CD4-positive, alpha-beta T cell treated with Interleukin-1 beta for 1 hour (primary cell): ENCODE results near the gene CCDC152.
"Not testable (repeated sequence)": the region's sequence is repeated elsewhere in the genome, so short reads cannot be mapped to it uniquely, and the experiment has no call there.

Source experiments
- DNase-seq, 2 donors: peaks; one replicate each; pipeline ENCODE4 v3.0.0-alpha.2; 2020 to 2022

Gene CCDC152

DNA sequence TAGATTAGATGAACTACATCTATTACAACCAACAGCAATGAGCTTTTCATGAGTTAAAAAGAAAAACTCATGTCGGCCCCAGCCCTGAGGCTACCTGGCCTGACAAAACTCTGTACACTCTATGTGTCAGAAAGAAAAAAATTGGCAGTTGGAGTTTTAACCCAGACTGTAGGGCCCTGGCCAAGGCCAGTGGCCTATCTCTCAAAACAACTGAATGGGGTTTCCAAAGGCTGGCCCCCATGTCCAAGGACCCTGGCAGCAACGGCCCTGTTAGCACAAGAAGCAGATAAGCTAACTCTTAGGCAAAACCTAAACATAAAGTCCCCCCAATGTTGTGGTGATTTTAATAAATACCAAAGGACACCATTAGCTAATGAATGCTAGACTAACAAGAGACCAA is 59.9 kb downstream of the CCDC152 start:
- DNase-seq, result not testable (repeated sequence)

DNA sequence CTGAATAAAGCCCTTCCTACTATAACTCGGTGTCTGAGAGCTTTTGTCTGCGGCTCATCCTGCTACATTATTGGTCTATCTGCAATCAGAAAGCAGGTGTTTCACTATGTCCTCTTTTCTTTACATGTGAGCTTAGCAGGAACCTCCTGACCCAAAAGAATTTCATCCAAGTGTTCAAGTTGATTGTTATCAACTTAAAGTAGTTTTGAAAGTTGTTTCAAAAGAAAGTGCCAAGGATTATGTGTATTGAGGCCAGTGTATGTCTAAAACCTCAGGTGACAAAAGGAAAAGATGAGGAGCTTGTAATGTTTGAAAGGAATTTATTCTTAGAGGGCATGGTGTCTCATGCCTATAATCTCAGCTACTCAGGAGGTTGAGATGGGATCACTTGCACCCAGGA is 63.1 kb downstream of the CCDC152 start:
- DNase-seq, result no peak

DNA sequence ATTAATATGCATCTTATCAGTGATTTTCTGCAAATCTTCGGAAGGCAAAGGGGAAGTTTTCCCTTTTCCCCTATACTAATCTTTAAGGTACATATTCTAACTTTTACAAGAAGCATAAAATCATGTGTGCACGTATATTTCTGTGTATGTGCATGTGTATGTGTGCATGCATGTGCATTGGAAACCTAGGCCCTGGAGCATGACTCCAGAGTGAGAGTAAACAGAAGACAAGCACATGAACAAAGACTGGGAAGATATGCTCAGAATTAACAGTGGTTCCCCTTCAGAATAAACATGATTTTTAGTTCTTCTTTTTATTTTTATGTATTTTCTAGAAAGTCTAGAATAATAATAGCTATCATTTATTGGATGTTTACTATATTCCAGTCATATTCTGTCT is 65.9 kb downstream of the CCDC152 start:
- no peak for DNase-seq

DNA sequence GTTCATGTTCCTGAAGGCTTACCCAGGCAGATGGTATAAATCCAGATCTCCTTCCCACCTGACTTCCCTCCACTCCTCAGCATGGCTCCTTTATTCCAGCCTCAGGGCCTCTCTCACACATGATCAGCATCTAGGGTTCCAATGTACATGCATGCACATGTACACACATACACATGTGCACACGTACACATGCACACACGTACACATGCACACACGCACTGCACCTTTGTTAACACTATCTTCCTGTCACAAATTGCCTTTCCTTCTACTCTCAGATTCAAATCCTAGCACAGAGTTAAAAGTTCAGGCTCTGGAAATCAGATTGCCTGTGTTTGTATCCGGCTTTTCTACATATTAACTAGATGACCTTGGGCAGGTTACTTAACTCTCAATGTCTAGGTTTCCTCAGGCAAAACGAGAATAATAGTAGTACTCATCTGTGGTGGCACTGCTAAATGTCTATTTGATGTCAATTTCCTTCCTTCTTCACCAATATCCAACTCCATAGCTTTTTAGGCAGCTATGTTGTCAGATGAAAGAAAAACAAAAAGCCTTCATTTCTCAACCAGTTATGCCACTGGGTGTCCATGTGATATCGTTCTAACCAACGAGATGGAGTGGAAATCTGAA is 67.8 kb downstream of the CCDC152 start:
- DNase-seq, result no peak

DNA sequence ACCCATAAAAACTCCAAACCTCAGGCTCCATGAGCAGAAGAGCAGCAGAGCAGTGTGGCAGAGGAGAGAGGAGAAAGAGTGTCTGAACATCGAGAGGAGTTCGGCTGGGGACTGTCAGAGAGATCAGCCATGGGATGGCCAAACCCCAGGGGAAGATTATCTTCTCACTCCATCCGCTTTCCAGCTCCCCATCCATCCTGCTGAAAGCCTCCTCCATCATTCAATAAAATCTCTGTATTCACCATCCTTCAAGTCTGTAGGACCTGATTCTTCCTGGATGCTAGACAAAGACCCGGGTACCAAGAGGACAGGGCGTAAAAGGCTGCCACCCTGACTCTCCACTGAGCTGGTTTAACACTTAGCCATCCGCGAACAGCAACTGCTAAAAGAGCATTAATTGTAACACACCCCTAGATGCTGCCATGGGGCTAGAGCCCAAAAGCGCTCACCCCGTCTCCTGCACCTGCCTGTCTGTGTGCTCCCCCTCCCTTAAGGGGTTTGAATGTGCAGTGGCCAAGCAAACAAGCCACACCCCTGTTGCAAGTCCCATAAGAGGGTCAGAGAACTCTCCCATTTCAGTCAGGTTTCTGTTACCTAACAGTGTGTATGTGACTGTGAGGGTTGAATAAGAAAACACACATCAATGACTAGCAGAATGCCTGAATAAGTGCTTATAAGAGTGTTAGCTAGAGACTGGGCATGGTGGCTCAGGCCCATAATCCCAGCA is 69.0 kb downstream of the CCDC152 start:
- DNase-seq, result no peak

DNA sequence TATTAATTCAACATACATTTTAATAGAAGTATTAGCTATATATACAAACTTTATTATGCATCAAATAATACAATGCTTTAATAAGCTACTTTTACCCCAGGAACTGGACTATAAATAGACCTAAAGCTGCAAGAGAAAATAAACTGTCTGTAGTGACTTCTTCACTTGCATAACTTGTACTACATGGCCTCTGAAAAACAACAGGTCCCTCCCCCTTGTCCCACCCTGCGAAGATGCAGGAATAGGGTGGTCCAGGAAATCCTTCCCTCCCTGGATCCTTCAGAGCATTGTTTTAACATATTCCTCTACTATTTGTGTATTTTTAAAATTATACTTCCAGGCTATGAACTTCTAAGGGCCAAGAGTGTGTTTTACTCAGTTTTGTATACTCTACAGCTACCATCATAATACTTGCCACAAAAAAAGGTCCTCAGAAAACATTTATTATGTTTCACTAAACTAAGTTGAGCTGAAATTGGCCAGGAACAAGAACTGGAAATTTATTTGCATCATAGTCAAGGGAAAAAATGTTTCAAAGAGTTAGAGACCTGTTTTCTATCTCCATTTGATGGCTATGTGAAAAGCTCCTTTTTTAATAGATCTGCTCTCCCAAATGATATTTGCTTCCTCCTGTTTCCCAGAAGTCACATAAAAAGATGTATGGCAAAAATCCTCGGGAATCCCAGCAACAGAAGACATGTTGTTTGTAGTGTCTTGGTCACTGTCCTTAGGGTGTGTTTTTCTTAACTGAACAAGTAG is 70.3 kb downstream of the CCDC152 start:
- DNase-seq, result no peak

DNA sequence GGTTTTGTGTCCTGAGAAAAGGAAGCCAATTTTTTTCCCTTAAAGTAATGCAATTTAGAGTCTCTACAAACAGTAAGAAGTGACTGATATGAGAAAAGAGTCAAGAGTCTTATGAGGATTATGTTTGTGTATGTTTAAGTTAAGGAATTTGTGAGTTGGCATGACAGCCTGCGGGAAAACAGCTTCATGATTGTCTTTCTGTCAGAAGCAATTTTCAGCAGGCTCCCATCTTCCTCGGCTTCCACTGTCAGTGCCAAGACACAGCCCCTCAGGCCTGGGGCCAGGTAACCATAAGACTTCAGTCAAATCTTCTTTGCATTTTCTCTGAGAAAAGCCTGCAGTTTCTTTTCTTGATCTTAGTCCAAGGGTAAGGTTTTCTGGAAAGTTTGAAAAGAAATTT is 72.1 kb downstream of the CCDC152 start:
- DNase-seq, result no peak

DNA sequence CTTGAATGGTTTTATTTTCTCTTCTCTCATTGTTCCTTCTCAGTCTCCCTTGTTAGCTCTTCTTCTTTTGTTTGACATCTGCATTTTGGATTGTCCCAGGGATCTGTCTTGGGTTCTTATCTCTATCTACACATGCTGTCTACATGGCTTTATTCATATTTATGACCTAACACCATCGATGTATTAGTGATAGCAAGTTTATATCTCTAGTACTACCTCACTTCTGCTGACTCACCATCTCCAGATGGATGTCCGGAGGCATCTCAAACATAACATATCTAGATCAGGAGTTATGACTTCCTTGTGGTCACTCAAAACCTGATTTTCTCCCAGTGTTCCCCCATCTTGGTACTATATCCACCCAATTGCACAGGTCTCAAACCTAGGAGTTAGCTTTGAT is 74.3 kb downstream of the CCDC152 start:
- DNase-seq, result no peak

DNA sequence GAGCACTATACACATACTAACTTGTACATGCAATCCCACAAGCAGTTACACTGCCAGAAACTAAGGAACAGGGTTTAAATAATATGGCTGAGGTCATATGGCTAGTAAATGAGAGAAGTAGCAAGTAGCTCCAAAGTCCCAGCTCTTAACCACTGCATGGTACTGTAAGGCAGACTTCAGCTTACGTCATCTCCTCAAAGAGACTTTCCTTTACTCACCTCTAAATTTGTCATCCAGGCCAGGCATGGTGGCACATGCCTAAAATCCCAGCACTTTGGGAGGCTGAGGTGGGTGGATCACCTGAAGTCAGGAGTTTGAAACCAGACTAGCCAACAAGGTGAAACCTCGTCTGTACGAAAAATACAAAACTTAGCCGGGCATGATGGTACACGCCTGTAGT is 75.4 kb downstream of the CCDC152 start:
- no peak for DNase-seq

DNA sequence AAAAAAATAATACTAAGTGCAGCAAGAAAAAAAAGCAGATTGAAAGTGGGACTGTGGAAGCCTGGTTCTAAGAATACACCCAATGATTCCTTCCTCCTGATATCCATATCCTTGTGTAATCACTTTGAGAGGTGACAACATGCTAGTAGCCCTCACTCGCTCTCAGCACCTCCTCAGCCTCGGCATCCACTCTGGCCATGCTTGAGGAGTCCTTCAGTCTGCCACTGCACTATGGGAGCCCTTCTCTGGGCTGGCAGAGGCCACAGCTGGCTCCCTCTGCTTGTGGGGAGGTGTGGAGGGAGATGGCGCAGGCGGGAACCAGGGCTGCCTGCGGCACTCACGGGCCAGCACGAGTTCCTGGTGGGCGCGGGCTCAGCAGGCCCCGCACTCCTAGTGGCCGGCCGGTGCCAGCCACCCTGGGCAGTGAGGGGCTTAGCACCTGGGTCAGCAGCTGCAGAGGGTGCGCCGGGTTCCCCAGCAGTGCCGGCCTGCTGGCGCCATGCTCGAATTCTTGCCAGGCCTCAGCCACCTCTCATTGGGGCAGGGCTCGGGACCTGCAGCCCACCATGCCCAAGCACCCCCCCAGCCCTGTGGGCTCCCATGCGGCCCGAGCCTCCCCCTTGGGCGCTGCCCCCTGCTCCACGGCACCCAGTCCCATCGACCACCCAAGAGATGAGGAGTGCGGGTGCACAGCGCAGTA is 79.6 kb downstream of the CCDC152 start:
- no peak for DNase-seq

DNA sequence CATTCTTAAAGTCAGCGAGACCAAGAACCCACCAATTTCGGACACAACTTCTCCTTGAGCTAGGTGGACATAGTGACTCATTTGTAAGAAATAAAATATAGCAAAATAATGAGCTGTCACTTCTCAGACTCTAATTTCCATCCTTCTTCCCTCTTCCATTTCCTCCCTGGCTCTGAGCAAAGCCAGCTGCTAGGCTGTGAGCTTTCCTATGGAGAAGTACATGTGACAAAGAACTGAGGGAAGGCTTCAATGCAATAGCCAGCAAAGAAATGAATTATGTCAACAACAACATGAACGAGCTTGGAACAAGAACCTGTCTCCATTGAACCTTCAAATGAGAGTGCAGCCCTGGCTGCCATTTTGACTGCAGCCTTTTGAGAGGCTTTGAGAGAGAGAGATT is 81.0 kb downstream of the CCDC152 start:
- no peak for DNase-seq

DNA sequence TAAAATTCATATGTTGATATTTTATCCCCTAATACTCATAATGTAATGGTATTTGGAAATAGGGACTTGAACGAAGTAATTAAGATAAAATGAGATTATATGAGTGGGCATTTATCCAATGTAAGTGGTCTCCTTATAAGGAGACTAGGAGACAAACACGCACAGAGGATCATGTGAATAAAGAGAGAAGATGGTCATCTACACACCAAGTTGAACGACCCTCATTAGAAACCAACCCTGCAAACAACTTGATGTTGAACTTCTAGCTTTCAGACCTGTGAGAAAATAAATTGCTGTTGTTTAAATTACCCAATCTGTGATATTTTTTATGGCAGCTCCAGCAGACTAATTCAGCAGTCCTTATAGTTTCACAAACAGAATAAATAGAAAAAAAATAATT is 82.6 kb downstream of the CCDC152 start:
- no peak for DNase-seq

DNA sequence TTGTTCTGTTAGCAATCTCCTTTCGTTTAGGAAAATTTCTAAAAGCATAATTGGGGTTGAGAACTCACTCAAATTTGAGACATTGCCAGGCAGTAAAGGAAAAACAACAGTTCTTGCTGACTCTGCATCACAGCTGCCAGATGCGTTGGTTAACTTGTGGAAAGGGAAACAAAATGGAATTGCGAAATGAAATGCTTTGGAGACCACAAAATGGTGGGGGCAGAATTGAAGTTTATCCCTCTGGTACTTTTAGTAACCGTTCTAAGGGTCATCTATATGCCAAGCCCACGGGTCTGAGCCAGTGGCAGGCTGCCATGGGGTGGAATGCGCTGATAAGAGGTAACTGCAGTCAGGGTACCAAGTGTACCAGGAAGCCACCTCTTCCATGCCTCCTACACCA is 83.7 kb downstream of the CCDC152 start:
- no peak for DNase-seq

DNA sequence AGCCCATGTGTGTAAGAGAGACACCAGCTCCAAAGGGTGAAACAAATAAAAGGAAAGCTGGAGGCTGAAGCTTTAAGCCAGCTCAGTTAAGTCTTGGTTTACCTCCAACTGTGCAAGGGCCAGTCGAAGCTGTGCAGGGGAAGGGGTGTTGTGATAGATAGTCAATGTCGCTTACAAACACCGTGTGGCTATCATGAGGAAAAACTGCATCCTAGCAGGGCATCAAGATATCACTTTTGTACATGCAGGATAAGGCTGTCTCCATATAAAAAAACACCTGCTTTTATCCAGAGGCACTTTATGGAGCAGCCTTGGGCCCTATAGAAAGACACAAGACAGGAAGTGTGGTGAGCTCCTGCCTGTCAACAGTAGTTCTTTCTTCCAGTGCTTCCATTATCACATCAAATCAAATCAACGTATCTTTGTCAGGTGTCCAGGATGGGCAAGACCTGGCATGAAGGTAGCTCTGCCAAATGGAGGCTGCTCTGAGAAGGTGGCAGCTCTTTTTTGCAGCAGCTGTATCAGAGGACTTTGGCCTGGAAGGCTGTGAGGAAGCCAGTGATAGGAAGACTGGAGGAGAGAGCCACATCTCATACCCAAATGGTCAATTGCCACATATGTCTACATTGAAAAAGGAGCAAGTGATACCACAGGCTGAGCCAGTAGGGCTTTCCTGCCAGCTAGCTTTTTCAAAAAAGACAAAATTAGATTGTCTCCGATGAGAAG is 84.4 kb downstream of the CCDC152 start:
- DNase-seq, result no peak

DNA sequence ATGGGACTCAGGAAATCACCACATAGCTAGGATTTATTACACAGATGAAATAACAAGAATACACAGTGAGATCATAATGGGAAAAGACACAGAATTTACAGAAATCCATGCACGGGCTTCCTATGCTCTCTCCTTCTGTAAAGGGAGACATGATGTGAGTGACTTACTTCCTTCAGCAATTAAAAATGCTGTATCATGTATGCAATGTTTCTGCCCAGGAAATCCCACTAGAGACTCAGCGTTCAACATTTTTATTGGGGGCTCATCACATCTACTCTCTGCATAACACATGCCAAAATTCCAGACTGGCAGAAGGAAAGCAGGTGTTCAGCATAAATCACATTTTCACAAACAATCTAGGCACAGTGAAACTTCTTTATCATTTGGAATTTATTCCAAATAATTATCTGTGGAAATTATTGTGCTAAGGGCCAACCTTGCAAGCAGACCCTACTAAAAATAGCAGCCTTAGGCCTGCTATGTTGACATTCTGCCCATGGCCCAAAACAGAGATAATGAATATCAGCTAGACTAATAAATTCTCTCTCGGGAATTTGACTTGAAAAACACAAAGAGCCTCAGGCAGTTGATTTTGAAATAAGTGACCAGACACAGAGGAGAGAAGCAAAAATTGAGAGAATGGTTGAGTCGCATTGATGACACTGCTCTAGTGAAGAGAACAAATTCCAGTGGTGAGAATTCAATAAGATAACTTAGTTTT is 86.5 kb downstream of the CCDC152 start:
- DNase-seq, result no peak

DNA sequence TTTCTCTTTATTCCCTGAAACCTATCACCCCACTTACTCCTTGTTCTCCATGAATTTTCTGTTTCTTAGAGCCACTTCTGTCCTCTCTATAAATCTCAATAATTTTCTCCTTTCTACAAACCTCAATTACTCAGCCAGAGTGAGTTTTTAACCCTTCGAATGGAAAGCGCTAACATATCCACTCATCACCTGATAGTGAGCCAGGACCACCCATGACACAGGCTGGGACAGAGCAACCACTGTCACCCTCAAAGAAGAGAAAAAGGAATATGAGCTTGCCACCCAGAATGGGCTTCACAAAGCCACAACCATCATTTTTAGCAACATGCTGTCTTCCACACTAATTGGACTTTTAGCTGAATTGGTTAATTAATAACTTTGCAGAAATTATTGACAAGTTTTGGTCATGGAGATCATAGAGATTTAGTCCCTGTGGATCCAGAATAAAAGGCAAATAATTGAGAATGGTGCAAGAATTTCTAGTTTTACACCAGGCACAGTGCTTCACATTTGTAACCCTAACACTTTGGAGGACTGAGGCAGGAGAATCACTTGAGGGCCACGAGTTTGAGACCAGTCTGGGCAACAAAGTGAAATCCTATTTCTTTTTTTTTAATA is 87.2 kb downstream of the CCDC152 start:
- no peak for DNase-seq

DNA sequence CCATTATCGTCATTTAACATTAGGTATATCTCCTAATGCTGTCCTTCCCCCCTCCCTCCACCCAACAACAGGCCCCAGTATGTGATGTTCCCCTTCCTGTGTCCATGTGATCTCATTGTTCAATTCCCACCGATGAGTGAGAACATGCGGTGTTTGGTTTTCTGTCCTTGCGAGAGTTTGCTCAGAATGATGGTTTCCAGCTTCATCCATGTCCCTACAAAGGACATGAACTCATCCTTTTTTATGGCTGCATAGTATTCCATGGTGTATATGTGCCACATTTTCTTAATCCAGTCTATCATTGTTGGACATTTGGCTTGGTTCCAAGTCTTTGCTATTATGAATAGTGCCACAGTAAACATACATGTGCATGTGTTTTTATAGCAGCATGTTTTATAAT is 87.8 kb downstream of the CCDC152 start:
- DNase-seq, result not testable (repeated sequence)

DNA sequence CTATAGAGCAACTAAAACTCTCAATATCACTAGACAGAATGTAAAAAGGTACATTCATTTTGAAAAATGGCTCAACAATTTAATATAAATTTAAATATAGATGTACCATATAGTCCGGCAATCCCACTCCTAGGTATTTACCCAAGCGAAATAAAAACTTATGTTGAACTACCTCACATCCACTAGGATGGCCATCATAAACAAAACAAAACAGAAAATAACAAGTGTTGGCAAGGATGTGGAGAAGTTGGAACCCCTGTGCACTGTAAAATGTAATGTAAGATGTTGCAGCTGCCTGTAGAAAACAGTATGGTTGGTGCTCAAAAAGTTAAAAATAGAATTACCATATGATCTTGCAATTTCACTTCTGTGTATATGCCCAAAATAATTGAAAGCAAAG is 91.9 kb downstream of the CCDC152 start:
- DNase-seq, result no peak

DNA sequence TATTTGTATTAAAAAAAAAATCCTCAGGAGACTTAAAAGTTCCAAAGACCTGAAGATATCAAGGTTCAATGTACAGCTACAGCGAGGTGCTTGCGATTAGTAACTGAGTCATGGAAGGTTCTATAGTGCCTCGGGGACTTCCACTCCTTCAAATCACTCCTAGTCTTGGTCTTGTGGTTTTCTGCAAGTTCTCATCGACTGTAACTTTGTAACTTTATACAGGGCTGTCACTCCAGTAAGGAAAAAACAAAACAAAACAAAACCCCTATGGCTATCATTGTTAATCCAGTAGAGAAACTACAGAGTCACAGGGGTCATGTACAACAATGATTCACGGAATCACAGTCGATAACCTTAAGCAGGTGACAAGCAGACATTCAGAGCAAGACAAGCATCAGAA is 94.9 kb downstream of the CCDC152 start:
- DNase-seq, result no peak
